GM08714 (cell line): Measurements from ENCODE around the gene RFPL3.
"Not testable (repeated sequence)": the region's sequence is repeated elsewhere in the genome, so short reads cannot be mapped to it uniquely, and the experiment has no call there.

ENCODE experiments used
- H3K4me3 ChIP-seq: fragments of 200-500 bp; sonication (Bioruptor generic); 2 replicates; pipeline ENCODE4 v1.5.1; 2014; ENCODE audit warnings: mild to moderate bottlenecking, low read length, inconsistent platforms
- ZNF274 ChIP-seq: IDR thresholded peaks from 2 replicates; pipeline ENCODE4 v1.6.1; 2012; ENCODE audit warnings: mild to moderate bottlenecking, low read depth, low read length

The RFPL3 gene

DNA sequence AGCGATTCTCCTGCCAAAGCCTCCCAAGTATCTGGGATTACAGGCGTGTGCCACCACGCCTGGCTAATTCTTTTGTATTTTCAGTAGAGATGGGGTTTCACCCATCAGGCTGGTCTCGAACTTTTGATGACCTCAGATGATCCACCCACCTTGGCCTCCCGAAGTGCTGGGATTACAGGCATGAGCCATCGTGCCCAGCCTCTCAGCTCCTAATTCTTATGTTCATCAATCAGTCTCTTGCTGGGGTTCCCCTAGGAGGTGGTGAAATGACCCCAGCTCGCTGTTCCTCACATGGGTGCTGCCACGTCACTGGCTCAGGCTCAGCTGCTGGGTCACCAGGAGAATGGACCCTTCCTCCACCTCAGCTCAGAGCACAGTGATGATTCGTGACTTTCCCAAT is at the start of gene RFPL3:
TSS of gene RFPL3 (plus strand) at position 301 of the 400 bp plus-strand sequence. CDS start 205 bp downstream, outside the sequence.
- not testable (repeated sequence) for H3K4me3 ChIP-seq

- no peak overlapping the region for H3K4me3 ChIP-seq
- no peak for TF ChIP-seq ZNF274
Observed at GRCh38 chr22:32308191-32308590, 49.5 kb upstream of the RFPL3 start.

DNA sequence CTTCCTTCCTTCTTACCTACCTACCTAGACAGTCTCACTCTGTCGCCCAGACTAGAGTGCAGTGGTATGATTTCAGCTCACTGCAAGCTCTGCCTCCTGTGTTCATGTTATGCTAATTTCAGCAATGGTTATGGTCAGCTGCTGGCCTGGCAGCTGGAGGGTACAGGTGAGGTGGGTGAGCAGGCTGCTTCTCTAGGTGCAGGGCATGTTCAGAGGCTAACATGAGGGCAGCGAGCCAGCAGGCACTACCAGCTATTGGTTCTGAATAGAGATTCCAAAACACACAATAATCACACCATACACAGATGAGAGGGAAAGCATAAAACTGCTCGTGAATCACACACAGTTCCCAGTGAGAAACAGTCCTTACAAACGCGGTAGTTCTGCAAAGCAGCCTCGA is 48.7 kb upstream of the RFPL3 start:
- no peak overlapping the region for H3K4me3 ChIP-seq
- no peak for TF ChIP-seq ZNF274

DNA sequence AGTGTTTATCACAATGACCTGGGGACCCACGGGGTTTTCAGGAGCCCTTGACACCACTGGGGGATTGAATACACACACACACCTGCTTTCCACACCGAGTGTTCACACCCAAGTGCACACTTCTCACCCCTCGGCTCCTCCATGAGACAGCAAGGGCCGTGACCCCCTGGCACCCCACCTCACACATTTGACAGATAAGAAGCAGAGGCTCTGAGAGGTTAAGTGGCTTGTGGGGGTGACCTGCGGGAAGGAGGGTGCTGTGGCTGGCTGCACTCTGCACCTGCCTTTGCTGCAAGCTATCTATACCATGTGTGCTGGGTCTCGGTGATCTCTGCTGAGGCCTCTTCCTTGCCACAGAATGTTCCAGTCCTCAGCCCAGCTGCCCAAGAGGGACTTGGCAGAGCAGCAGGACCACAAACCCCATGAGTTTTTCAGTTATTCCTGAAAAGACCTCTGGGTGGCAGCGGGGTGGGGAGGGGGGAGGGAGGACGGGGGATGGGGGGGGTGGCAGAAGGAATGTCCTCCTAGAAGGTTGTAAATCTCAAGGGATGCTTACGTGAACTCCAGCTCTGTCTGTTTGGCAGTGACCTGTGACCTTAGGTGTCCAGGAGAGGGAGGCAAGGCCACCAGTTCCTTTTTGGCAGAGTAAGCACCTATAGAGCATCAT is 47.9 kb upstream of the RFPL3 start:
- TF ChIP-seq ZNF274, result no peak
- no peak overlapping the region for H3K4me3 ChIP-seq

- H3K4me3 ChIP-seq, result no peak overlapping the region
- TF ChIP-seq ZNF274, result no peak
Observed at GRCh38 chr22:32310777-32311176, 46.9 kb upstream of the RFPL3 start.

DNA sequence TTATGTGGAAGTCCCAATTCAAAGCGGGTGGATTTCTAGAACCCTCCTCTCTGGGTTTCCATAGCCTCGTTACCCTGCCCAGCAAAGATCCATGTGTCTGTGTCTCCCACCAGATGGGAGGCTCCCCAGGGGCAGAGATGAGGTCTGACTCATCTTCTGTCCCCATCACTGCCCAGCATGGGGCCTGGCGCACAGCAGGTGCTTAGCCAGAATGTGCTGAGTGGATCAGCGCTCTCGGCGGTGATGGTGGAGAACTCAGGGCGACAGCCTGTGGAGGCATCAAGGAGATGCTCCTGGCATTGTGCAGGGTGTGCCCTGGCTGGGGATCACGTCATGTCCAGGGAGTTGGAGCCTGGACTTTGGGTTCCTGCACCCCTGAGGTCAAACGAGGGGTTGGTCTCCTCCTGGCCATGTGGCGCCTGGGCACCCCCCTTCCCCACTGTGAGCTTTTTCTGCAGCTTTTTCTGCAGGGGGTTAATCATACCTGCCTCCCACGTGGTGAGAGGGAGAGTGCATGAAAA is 46.1 kb upstream of the RFPL3 start:
- no peak overlapping the region for H3K4me3 ChIP-seq
- TF ChIP-seq ZNF274, result no peak

DNA sequence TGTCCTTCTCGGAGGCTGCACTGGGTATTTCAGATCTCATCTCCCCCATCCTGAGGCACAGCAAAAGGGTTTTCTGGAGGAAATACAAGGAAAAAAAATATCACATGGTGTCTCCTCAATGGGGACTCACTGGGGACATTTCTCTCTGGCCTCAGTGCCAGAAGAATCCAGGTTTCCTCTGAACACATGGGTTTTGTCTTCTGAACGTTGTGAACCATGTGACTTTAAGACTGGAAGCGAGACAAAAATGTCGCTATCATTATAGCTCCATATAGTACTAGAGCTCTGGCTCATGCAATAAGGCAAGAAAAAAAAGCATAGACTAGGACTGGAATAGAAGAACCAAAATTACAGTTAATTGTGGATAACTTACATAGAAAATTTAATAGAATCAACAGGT is 44.9 kb upstream of the RFPL3 start:
- no peak for TF ChIP-seq ZNF274
- no peak overlapping the region for H3K4me3 ChIP-seq

- no peak overlapping the region for H3K4me3 ChIP-seq
- no peak for TF ChIP-seq ZNF274
Observed at GRCh38 chr22:32313532-32313931, 44.1 kb upstream of the RFPL3 start.

GRCh38 chr22:32317524-32317923 is 40.1 kb upstream of the RFPL3 start:
- no peak overlapping the region for H3K4me3 ChIP-seq
- TF ChIP-seq ZNF274, result no peak

GRCh38 chr22:32318361-32318760 is 39.3 kb upstream of the RFPL3 start:
- no peak for TF ChIP-seq ZNF274
- no peak overlapping the region for H3K4me3 ChIP-seq

GRCh38 chr22:32319861-32320406 is 37.7 kb upstream of the RFPL3 start:
- no peak overlapping the region for H3K4me3 ChIP-seq
- no peak for TF ChIP-seq ZNF274

DNA sequence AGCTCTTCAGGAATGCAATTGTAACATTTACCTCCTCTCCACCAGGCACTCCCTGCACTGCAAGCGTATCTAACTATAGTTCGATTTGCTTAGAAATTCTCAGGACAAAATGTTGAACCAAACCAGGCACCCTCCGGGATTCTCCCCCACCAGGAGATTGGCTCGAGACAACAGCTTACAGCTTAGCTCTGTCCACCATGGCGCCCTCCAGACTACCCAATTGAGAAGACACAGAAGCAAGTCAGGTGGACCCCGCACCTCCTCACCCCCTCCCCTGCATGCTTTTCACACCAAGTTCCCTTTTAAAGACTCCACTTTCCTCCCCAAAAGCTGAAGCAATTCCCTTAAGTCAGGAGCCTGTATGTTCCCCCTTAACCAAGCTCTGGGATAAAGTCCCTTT is 34.7 kb upstream of the RFPL3 start:
- no peak overlapping the region for H3K4me3 ChIP-seq
- no peak for TF ChIP-seq ZNF274

DNA sequence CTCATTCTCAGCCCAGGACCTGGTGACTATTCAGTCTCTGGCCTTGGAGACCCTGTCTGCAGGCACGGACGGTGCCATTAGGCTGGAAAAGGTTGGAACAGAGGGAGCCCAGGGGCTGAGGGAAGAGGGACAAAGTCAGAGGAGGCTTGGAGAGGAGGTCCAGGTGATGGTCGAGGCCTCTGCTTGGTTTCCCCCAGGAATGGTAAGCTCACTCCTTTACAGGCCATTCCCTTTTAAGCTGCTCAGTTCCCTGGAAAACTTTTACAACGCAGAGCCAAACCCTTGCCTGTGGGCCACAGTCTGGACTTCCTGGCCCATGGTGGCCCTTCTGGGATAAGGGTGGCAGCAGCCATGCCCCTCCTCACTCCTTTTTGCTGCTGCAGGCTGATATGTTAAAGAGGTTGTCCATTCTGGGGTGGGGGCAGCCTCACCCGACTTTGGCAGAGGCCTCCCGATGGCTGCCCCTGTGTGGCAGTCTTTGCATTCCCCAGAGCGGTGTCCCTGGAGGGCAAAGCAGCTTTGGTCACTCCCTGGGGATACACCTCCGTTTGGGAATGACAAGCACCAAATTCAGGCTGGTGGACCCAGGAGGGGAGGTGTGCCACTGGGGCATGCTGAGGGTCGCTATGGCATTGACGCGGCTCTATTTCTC is 34.0 kb upstream of the RFPL3 start:
- H3K4me3 ChIP-seq, result no peak overlapping the region
- TF ChIP-seq ZNF274, result no peak

- TF ChIP-seq ZNF274, result no peak
- H3K4me3 ChIP-seq, result no peak overlapping the region
Observed at GRCh38 chr22:32324505-32325415, 32.9 kb upstream of the RFPL3 start.
